ENCODE results near the gene TASP1. TPM values are rescaled to one million over a fixed set of nuclear protein-coding genes. Genes with fewer than 3 reads are reported as not detected.
"Not testable (repeated sequence)": the region's sequence is repeated elsewhere in the genome, so short reads cannot be mapped to it uniquely, and the experiment has no call there.

TASP1 gene
- total RNA-seq, 1 experiment from 2014 or later, result 27.4 TPM

GRCh38 chr20:13384132-13384531, 254.6 kb downstream of the TASP1 start:
- no TSS peak for BruUV-seq (replicated peaks)
- H3K27me3 Mint-ChIP-seq (ENCODE audit: insufficient read depth, unreplicated experiment), result no peaks in the 10 kb centered on the region
- intact Hi-C loops (cut with micrococcal nuclease; ENCODE audit: unreplicated experiment), result no loop called here
- ChIA-PET POLR2A (no interaction called here), CTCF (interaction anchor here (0.5 kb wide), 1 partner anchor 31 kb away, joined by 8 read pairs; no protein-coding TSS in a partner anchor)
- no peaks in the 10 kb centered on the region for H3K4me1 Mint-ChIP-seq (ENCODE audit: low read depth, unreplicated experiment)
- TF ChIP-seq CTCF (IDR thresholded peaks at IDR 0.05; ENCODE audit: insufficient read depth in 1 of 2, low read depth in 1 of 2, low read length in 1 of 2, severe bottlenecking in 1 of 2, unreplicated experiment in 1 of 2), result no peak
- H3K27me3 ChIP-seq (replicated peaks; ENCODE audit: control insufficient read depth, insufficient read depth, low read length), result no peaks in the 10 kb centered on the region
- no peak overlapping the region for H3K4me3 ChIP-seq (ENCODE audit: low read depth, low read length)
- H3K9me3 ChIP-seq, result 0 out of 2 replicates have a peak, but pooled peaks cover 10% of the 10 kb centered on the region
- H3K36me3 ChIP-seq (ENCODE audit: control insufficient read depth, insufficient read depth, low read length), result peaks cover 2% of the 10 kb centered on the region; the same call in 1 of the 2 replicates
- H3K9me3 Mint-ChIP-seq (ENCODE audit: unreplicated experiment), result peaks cover 21% of the 10 kb centered on the region
- no peak for DNase-seq
- no peaks in the 10 kb centered on the region for H3K4me1 ChIP-seq
- H3K36me3 Mint-ChIP-seq (ENCODE audit: insufficient read depth, unreplicated experiment), result peaks cover 26% of the 10 kb centered on the region
- H3K4me3 Mint-ChIP-seq (ENCODE audit: unreplicated experiment), result no peak overlapping the region
- H3K27ac Mint-ChIP-seq (ENCODE audit: unreplicated experiment), result no peak overlapping the region

GRCh38 chr20:13382786-13383185, 255.9 kb downstream of the TASP1 start:
- no peak overlapping the region for H3K4me3 ChIP-seq (ENCODE audit: low read depth, low read length)
- H3K4me3 Mint-ChIP-seq (ENCODE audit: unreplicated experiment), result no peak overlapping the region
- no TSS peak for BruUV-seq (replicated peaks)
- ChIA-PET CTCF (no interaction called here), POLR2A (no interaction called here)
- no peaks in the 10 kb centered on the region for H3K27me3 ChIP-seq (replicated peaks; ENCODE audit: control insufficient read depth, insufficient read depth, low read length)
- H3K9me3 ChIP-seq, result peaks cover 7% of the 10 kb centered on the region; the same call in 1 of the 2 replicates
- peaks cover 34% of the 10 kb centered on the region for H3K9me3 Mint-ChIP-seq (ENCODE audit: unreplicated experiment)
- peaks cover 19% of the 10 kb centered on the region for H3K36me3 Mint-ChIP-seq (ENCODE audit: insufficient read depth, unreplicated experiment)
- TF ChIP-seq CTCF (IDR thresholded peaks at IDR 0.05; ENCODE audit: insufficient read depth in 1 of 2, low read depth in 1 of 2, low read length in 1 of 2, severe bottlenecking in 1 of 2, unreplicated experiment in 1 of 2), result no peak
- no peaks in the 10 kb centered on the region for H3K27me3 Mint-ChIP-seq (ENCODE audit: insufficient read depth, unreplicated experiment)
- no peaks in the 10 kb centered on the region for H3K4me1 Mint-ChIP-seq (ENCODE audit: low read depth, unreplicated experiment)
- no peak for DNase-seq
- intact Hi-C loops (cut with micrococcal nuclease; ENCODE audit: unreplicated experiment), result no loop called here
- peaks cover 2% of the 10 kb centered on the region; the same call in 1 of the 2 replicates for H3K36me3 ChIP-seq (ENCODE audit: control insufficient read depth, insufficient read depth, low read length)
- H3K4me1 ChIP-seq, result no peaks in the 10 kb centered on the region
- no peak overlapping the region for H3K27ac Mint-ChIP-seq (ENCODE audit: unreplicated experiment)

- H3K9me3 Mint-ChIP-seq (ENCODE audit: unreplicated experiment), result peaks cover 39% of the 10 kb centered on the region
- intact Hi-C loops (cut with micrococcal nuclease; ENCODE audit: unreplicated experiment); H3K27ac Mint-ChIP-seq (ENCODE audit: unreplicated experiment); CTCF ChIA-PET; H3K27me3 Mint-ChIP-seq (ENCODE audit: insufficient read depth, unreplicated experiment); H3K27me3 ChIP-seq (replicated peaks; ENCODE audit: control insufficient read depth, insufficient read depth, low read length); H3K9me3 ChIP-seq; BruUV-seq (replicated peaks); POLR2A ChIA-PET; H3K4me3 Mint-ChIP-seq (ENCODE audit: unreplicated experiment); H3K4me1 ChIP-seq; H3K4me1 Mint-ChIP-seq (ENCODE audit: low read depth, unreplicated experiment); H3K36me3 ChIP-seq (ENCODE audit: control insufficient read depth, insufficient read depth, low read length); H3K4me3 ChIP-seq (ENCODE audit: low read depth, low read length): not testable (repeated sequence)
- DNase-seq, result peak in 1 of 2 experiments; percentile 38
- peaks cover 12% of the 10 kb centered on the region for H3K36me3 Mint-ChIP-seq (ENCODE audit: insufficient read depth, unreplicated experiment)
Observed at GRCh38 chr20:13380497-13381229, 258.1 kb downstream of the TASP1 start.

Measured in Caco-2 (cell line).